ENCODE results near the gene AOPEP.

DNA sequence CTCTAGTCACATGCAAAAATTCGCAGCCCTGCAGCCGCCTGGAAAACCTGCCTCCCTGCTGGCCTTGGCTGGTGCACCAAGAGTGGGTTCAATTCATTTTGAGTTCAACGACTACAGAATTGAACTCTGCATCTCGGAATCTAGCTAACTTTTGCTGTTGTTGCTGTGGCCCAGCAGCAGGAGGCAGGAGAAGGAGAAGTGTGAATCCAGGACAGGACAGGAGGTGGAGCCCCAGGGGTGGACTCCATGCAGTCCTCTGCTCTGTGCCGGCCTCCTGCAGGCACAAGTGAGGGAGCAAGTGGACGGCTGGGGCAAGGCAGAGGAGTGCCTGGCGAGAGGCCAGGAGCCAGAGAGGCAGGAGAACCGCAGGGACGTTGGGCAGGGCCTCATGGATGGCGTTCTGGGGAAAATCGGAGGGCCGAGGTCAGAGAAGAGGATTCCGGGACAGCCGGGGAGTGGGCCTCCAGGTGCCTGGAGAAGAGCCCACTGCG lies 376.8 kb downstream of the AOPEP start:
- TF ChIP-seq, protein P1, sequence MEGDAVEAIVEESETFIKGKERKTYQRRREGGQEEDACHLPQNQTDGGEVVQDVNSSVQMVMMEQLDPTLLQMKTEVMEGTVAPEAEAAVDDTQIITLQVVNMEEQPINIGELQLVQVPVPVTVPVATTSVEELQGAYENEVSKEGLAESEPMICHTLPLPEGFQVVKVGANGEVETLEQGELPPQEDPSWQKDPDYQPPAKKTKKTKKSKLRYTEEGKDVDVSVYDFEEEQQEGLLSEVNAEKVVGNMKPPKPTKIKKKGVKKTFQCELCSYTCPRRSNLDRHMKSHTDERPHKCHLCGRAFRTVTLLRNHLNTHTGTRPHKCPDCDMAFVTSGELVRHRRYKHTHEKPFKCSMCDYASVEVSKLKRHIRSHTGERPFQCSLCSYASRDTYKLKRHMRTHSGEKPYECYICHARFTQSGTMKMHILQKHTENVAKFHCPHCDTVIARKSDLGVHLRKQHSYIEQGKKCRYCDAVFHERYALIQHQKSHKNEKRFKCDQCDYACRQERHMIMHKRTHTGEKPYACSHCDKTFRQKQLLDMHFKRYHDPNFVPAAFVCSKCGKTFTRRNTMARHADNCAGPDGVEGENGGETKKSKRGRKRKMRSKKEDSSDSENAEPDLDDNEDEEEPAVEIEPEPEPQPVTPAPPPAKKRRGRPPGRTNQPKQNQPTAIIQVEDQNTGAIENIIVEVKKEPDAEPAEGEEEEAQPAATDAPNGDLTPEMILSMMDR (conservative IDR thresholded peaks at IDR 0.05), result no peak
- no peak for TF ChIP-seq ZFX (IDR thresholded peaks at IDR 0.05)
